Measurements from ENCODE around the gene CANT1.

Gene CANT1

DNA sequence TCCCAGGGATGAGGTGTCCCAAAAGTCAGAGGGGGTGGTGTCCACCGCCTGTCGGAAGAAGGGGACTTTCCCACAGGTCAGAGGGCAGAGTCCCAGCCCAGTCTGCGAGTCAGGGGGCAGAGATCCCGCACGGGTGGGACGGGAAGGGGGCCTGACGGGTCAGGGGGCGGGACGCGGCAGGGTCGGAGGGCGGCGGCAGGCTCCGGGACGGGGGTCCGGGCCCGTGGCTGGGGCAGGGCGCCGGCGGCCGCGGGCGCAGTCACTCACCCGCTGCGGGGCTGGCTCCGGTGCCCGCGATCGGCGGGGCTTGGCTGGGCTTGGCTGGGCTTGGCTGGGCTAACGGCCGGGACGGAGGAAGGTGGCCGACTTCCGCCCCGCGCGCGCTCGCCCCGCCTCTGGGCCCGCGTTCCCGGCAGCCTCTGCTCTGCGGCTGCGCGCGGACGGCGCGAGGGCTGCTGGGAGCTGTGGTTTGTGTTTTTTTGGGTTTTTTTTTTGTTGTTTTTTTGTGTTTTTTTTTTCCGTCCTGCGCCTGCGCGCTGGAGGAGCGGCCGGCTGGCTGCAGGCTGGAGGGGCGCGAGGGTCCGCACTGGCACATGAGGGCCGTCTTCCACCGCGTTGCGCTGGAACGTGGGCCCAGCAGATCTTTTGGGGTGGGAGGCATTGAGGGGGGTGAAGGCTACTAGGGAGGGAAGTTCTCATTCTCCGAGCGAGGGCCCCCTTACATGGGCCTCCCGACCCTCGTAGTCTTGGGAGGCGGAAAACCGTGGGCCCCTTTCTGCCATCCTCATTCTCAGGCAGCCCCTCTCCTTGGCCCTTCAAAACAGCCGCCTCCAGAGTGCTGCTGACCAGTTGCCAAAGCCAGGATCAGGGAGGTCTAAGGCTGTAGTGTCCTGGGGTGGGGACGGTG, at the start of gene CANT1:
CANT1 (minus strand) TSS at position 368 of the 907 bp plus-strand sequence. CDS start 12,142 bp downstream, outside the sequence.
- peak; percentile 96 for DNase-seq (ENCODE audit: low spot score)

GRCh38 chr17:79057737-79058385, 48.3 kb upstream of the CANT1 start:
- DNase-seq (ENCODE audit: low spot score), result no peak

- no peak for DNase-seq (ENCODE audit: low spot score)
Measured at GRCh38 chr17:79055197-79055596, 45.6 kb upstream of the CANT1 start.

DNA sequence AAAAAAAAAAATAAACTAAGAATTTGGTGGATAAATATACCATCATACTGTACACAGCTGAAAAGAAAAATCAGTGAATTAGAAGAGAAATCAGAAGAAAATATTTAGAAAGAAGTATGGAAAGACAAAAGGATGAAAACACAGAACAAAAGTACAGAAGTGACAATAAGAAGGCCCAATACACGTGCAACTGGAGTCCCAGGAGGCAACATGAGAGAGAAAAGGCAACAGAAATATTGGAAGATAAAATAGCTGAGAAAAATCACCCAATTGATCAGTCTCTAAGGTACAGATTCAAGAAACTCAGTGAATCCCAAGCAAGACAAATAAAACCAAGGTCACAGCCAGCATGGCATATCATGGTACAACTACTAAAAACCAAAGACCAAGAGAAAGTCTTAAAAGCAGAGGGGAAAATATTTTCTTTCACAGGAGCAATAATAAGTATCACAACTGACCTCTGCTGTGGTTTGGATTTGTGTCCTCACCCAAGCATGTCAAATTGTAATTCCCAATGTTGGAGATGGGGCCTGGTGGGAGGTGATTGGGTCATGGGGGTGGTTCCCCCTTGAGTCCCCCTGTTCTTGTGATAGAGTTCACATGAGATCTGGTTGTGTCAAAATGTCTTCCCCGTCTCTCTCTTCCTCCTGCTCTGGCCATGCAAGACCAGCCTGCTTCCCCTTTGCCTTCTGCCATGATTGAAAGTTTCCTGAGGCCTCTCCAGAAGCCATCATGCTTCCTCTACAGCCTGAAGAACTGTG, 44.8 kb upstream of the CANT1 start:
- no peak for DNase-seq (ENCODE audit: low spot score)

- DNase-seq (ENCODE audit: low spot score), result no peak
Measured at GRCh38 chr17:79053251-79053925, 43.8 kb upstream of the CANT1 start.

- no peak for DNase-seq (ENCODE audit: low spot score)
Measured at GRCh38 chr17:79052131-79052530, 42.6 kb upstream of the CANT1 start.

DNA sequence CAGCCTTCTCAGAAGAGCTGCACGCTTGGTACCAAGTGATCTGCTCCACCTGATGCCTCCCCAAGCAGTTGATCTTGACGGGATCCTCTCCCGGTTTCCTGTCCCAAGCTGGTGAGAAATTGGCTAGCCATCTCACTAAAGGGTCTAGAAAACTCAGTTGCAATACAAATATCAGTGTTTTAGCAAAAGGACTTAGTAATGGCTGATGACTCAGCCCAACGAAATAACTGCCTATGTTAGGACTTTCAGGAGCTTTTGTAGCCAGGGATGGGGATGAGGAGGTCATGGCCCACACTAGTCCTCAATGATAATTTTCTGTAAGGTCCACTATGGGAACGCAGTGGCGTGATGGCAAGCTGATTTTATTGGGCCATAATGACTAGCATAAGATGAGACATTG, 41.7 kb upstream of the CANT1 start:
- no peak for DNase-seq (ENCODE audit: low spot score)

GRCh38 chr17:79050551-79050950, 41.0 kb upstream of the CANT1 start:
- DNase-seq (ENCODE audit: low spot score), result no peak

- no peak for DNase-seq (ENCODE audit: low spot score)
Measured at GRCh38 chr17:79049821-79050220, 40.3 kb upstream of the CANT1 start.

GRCh38 chr17:79048826-79049755, 39.5 kb upstream of the CANT1 start:
- no peak for DNase-seq (ENCODE audit: low spot score)

DNA sequence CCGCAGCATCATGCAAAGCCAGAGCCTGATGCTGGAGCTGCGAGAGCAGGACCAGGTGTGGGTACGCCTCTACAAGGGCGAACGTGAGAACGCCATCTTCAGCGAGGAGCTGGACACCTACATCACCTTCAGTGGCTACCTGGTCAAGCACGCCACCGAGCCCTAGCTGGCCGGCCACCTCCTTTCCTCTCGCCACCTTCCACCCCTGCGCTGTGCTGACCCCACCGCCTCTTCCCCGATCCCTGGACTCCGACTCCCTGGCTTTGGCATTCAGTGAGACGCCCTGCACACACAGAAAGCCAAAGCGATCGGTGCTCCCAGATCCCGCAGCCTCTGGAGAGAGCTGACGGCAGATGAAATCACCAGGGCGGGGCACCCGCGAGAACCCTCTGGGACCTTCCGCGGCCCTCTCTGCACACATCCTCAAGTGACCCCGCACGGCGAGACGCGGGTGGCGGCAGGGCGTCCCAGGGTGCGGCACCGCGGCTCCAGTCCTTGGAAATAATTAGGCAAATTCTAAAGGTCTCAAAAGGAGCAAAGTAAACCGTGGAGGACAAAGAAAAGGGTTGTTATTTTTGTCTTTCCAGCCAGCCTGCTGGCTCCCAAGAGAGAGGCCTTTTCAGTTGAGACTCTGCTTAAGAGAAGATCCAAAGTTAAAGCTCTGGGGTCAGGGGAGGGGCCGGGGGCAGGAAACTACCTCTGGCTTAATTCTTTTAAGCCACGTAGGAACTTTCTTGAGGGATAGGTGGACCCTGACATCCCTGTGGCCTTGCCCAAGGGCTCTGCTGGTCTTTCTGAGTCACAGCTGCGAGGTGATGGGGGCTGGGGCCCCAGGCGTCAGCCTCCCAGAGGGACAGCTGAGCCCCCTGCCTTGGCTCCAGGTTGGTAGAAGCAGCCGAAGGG, 38.6 kb upstream of the CANT1 start:
- DNase-seq (ENCODE audit: low spot score), result no peak

GRCh38 chr17:79047291-79047920, 37.8 kb upstream of the CANT1 start:
- DNase-seq (ENCODE audit: low spot score), result no peak

GRCh38 chr17:79046916-79047280, 37.3 kb upstream of the CANT1 start:
- DNase-seq (ENCODE audit: low spot score), result no peak

- no peak for DNase-seq (ENCODE audit: low spot score)
Measured at GRCh38 chr17:79046197-79046915, 36.8 kb upstream of the CANT1 start.

- DNase-seq (ENCODE audit: low spot score), result peak; percentile 76
Measured at GRCh38 chr17:79045842-79046196, 36.3 kb upstream of the CANT1 start.

- DNase-seq (ENCODE audit: low spot score), result no peak
Measured at GRCh38 chr17:79045001-79045729, 35.6 kb upstream of the CANT1 start.

- no peak for DNase-seq (ENCODE audit: low spot score)
Measured at GRCh38 chr17:79044462-79044861, 34.9 kb upstream of the CANT1 start.

- DNase-seq (ENCODE audit: low spot score), result no peak
Measured at GRCh38 chr17:79043931-79044320, 34.4 kb upstream of the CANT1 start.

Measured in germinal center (tissue), 1 donor.